Lung (tissue), 12 donors: ENCODE data around the gene UBR4. TPM values are rescaled to one million over a fixed set of nuclear protein-coding genes. Genes with fewer than 3 reads are reported as not detected.

Source experiments
- ATAC-seq: fragments of 200-7000 bp; cut with Tn5 transposase; one replicate; pipeline ENCODE4 v1.9.1; 2020; ENCODE audit warnings: moderate number of reproducible peaks; ENCODE audit not compliant: insufficient read depth, low FRiP score
- DNase-seq, 3 donors: peaks; one replicate each; pipeline ENCODE4 v3.0.0-alpha.2; 2013 to 2017
- H3K27ac ChIP-seq, 2 donors: one replicate each; pipeline ENCODE4 v1.5.1; 2013; ENCODE audit warnings: mild to moderate bottlenecking in 2 of 2, moderate library complexity in 2 of 2, control low read depth in 1 of 2, inconsistent platforms in 1 of 2, low read depth in 1 of 2, low read length in 1 of 2
- H3K27me3 ChIP-seq, 3 donors: one replicate each; pipeline ENCODE4 v1.5.1; 2013; ENCODE audit warnings: low read length in 2 of 3; ENCODE audit not compliant: control insufficient read depth in 3 of 3, insufficient read depth in 3 of 3
- H3K36me3 ChIP-seq, 4 donors: one replicate each; pipeline ENCODE4 v1.5.1; 2013; ENCODE audit warnings: low read length in 4 of 4, mild to moderate bottlenecking in 1 of 4, moderate library complexity in 1 of 4; ENCODE audit not compliant: control insufficient read depth in 4 of 4, insufficient read depth in 4 of 4
- H3K4me1 ChIP-seq, 5 donors: one replicate each; pipeline ENCODE4 v1.5.1; 2013; ENCODE audit warnings: low read length in 5 of 5, mild to moderate bottlenecking in 2 of 5, moderate library complexity in 1 of 5; ENCODE audit not compliant: control insufficient read depth in 5 of 5, insufficient read depth in 5 of 5
- H3K4me3 ChIP-seq: one replicate; pipeline ENCODE4 v1.5.1; 2013; ENCODE audit warnings: mild to moderate bottlenecking, control low read depth, moderate library complexity
- H3K9ac ChIP-seq, 2 donors: one replicate each; pipeline ENCODE4 v1.5.1; 2013; ENCODE audit warnings: low read length in 2 of 2, control low read depth in 1 of 2; ENCODE audit not compliant: insufficient read depth in 1 of 2
- H3K9me3 ChIP-seq, 4 donors: one replicate each; pipeline ENCODE4 v1.5.1; 2013; ENCODE audit warnings: low read length in 3 of 4, mild to moderate bottlenecking in 1 of 4, moderate library complexity in 1 of 4; ENCODE audit not compliant: control insufficient read depth in 4 of 4, insufficient read depth in 3 of 4
- WGBS, 2 donors: extraction: QIAGEN DNeasy Blood & Tissue Kit; methylation state at CpG; one replicate each; pipeline ENCODE4 v1.1.7; 2013; 5-methylcytosine and 5-hydroxymethylcytosine counted together
- polyA plus RNA-seq, 2 donors: library from polyadenylated mRNA; stranded (reverse); fragments of 200-250 nt; gene quantifications; one replicate each; pipeline ENCODE4 v1.2.1, GENCODE V29; 2013
- total RNA-seq, 2 donors: library from RNA; depleted of rRNA in 1 of 2; stranded (reverse); fragments of >200 nt in 1 of 2; gene quantifications; one replicate each; pipeline ENCODE4 v1.2.1, GENCODE V29; 2014 to 2021
- TF ChIP-seq, protein P1 (sequence below): IDR thresholded peaks from 2 replicates; pipeline ENCODE4 v1.5.1; 2012; ENCODE audit warnings: mild to moderate bottlenecking; ENCODE audit errors: control extremely low read depth, extremely low read depth
- donor health status: control.
- donor health status: control.
- donor health status: Bipolar disorder and iron deficiency.
- donor health status: healthy.
- donor health status: DM: yes; HTN: yes; CAD: no.

UBR4 gene
- total and polyA plus RNA-seq, 4 donors = 90.8 to 128 (median 113) TPM

GRCh38 chr1:19229229-19229628 is 19.2 kb upstream of the UBR4 start:
- Histone ChIP-seq H3K9me3 (no peaks in the 10 kb centered on the region), H3K27me3 (no peaks in the 10 kb centered on the region), H3K4me3 (no peak overlapping the region), H3K9ac (no peak overlapping the region), H3K36me3 (peaks cover 44 to 61% (median 54%) of the 10 kb centered on the region in 4 donors), H3K4me1 (peaks cover 0 to 8% (median 0%) of the 10 kb centered on the region in 5 donors), H3K27ac (no peak overlapping the region)
- ATAC-seq = no peak
- TF ChIP-seq, protein P1, sequence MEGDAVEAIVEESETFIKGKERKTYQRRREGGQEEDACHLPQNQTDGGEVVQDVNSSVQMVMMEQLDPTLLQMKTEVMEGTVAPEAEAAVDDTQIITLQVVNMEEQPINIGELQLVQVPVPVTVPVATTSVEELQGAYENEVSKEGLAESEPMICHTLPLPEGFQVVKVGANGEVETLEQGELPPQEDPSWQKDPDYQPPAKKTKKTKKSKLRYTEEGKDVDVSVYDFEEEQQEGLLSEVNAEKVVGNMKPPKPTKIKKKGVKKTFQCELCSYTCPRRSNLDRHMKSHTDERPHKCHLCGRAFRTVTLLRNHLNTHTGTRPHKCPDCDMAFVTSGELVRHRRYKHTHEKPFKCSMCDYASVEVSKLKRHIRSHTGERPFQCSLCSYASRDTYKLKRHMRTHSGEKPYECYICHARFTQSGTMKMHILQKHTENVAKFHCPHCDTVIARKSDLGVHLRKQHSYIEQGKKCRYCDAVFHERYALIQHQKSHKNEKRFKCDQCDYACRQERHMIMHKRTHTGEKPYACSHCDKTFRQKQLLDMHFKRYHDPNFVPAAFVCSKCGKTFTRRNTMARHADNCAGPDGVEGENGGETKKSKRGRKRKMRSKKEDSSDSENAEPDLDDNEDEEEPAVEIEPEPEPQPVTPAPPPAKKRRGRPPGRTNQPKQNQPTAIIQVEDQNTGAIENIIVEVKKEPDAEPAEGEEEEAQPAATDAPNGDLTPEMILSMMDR = no peak
- 71 to 75% methylated on average over 3 of the region's 3 CpGs for WGBS, 2 donors
- no peak for DNase-seq

DNA sequence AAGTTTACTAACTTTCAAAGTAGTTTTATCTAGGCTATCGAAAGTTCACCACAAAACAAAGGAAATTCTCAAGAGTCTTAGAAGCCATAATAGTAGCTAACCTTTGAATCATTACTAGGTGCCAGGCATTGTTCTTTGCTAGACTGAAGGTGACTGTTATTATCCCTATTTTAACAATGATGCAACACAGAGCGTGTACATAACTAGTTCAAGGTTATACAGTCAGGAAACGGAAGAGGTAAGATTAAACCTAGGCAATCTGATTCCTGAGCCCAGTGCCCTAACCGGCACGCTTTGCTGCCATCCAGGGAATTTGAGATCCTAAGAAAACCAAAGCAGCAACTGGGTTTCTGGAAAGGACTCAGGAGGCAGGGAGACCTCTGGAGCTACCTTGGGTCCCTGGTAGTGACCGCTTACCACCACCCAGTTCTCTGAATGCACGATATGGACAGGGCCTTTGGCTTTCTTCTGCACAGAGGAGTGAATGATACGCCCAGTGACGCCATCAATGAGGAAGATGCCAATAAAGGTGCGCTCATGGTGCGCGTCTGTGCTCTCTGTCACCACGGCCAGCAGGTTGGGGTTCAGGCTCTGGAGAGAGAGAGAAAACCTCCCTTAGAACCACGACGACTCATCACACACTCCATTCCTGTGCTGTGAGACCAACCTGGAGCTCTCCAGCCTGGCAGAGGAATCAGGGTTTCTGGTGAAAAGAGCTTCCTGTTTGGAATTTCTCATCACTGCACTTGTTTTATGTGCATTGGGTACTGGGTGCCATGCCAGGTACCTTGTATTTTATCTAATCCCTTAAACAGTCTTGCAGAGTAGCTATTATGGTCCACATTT is 13.1 kb upstream of the UBR4 start:
- H3K4me3 ChIP-seq = no peak overlapping the region
- no peak for DNase-seq
- TF ChIP-seq, protein P1 = no peak
- H3K27me3 ChIP-seq = no peaks in the 10 kb centered on the region
- 91% methylated on average over 15 of the region's 15 CpGs for WGBS, 2 donors
- H3K4me1 ChIP-seq = peaks cover 0 to 4% (median 0%) of the 10 kb centered on the region in 5 donors
- no peak overlapping the region for H3K9ac ChIP-seq
- ATAC-seq = no peak
- no peaks in the 10 kb centered on the region for H3K9me3 ChIP-seq
- H3K36me3 ChIP-seq = peaks cover 28 to 51% (median 40%) of the 10 kb centered on the region in 4 donors
- H3K27ac ChIP-seq = no peak overlapping the region

- ATAC-seq = no peak
- TF ChIP-seq, protein P1 = no peak
- Histone ChIP-seq H3K36me3 (peaks cover 31 to 51% (median 43%) of the 10 kb centered on the region in 4 donors), H3K9ac (no peak overlapping the region), H3K4me1 (peaks cover 0 to 4% (median 0%) of the 10 kb centered on the region in 5 donors), H3K27ac (no peak overlapping the region), H3K4me3 (no peak overlapping the region), H3K9me3 (no peaks in the 10 kb centered on the region), H3K27me3 (no peaks in the 10 kb centered on the region)
- no peak for DNase-seq
- WGBS, 2 donors = 98% methylated on average over 11 of the region's 11 CpGs
Measured at GRCh38 chr1:19222573-19222972, 12.5 kb upstream of the UBR4 start.
